ENCODE results near the gene IGF1R. TPM values are rescaled to one million over a fixed set of nuclear protein-coding genes. Genes with fewer than 3 reads are reported as not detected.

Gene IGF1R
- total RNA-seq, 2 donors from 2014 or later, result 115 to 119 TPM

GRCh38 chr15:98734466-98735199 lies 86.3 kb downstream of the IGF1R start:
- no peaks in the 10 kb centered on the region for H3K27me3 Mint-ChIP-seq (ENCODE audit: insufficient read depth)
- H3K36me3 Mint-ChIP-seq (ENCODE audit: low read depth), result no peaks in the 10 kb centered on the region
- H3K4me1 Mint-ChIP-seq, result peaks cover 58% of the 10 kb centered on the region

DNA sequence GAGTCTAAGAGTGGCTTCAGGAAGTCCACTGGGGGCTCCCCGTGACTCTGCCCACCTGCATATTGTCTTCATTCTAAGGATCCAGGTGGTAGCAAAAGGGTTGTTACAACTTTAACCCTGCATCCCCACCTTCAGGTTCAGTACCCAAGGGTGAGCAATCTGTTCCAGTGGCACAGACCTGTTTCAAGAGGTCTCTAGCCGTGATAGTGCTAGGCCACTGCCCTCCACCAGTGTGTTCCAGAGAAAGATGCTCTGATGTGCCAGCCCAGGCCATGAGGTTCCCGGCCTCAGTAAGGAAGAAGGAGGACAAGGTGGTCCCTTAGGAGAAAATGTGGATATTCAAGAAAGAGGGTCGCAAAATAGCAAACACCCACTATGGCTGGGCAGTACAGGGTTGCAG lies 87.0 kb downstream of the IGF1R start:
- Histone ChIP-seq H3K27me3 (ENCODE audit: control insufficient read depth, insufficient read depth, low read length, poor library complexity, severe bottlenecking) (no peaks in the 10 kb centered on the region), H3K4me3 (ENCODE audit: low read length) (no peak overlapping the region), H3K27ac (ENCODE audit: low read depth, low read length) (no peak overlapping the region), H3K4me1 (ENCODE audit: control insufficient read depth, insufficient read depth, low read length) (peaks cover 24% of the 10 kb centered on the region), H3K9ac (ENCODE audit: extremely low read depth, low read length, poor library complexity, severe bottlenecking) (no peak overlapping the region), H3K9me3 (ENCODE audit: control insufficient read depth, low read length) (no peaks in the 10 kb centered on the region), H3K36me3 (ENCODE audit: control insufficient read depth, insufficient read depth, low read length) (no peaks in the 10 kb centered on the region)
- WGBS, 2 experiments (ENCODE audit: insufficient coverage in 1 of 2, insufficient read length in 1 of 2), result 95 to 100% methylated on average over 3 to 4 of the region's 4 CpGs
- Mint-ChIP-seq H3K4me3 (no peak overlapping the region), H3K27ac (no peak overlapping the region), H3K4me1 (peaks cover 56% of the 10 kb centered on the region), H3K9me3 (no peaks in the 10 kb centered on the region), H3K36me3 (ENCODE audit: low read depth) (no peaks in the 10 kb centered on the region), H3K27me3 (ENCODE audit: insufficient read depth) (no peaks in the 10 kb centered on the region)
- TF ChIP-seq, protein P1, sequence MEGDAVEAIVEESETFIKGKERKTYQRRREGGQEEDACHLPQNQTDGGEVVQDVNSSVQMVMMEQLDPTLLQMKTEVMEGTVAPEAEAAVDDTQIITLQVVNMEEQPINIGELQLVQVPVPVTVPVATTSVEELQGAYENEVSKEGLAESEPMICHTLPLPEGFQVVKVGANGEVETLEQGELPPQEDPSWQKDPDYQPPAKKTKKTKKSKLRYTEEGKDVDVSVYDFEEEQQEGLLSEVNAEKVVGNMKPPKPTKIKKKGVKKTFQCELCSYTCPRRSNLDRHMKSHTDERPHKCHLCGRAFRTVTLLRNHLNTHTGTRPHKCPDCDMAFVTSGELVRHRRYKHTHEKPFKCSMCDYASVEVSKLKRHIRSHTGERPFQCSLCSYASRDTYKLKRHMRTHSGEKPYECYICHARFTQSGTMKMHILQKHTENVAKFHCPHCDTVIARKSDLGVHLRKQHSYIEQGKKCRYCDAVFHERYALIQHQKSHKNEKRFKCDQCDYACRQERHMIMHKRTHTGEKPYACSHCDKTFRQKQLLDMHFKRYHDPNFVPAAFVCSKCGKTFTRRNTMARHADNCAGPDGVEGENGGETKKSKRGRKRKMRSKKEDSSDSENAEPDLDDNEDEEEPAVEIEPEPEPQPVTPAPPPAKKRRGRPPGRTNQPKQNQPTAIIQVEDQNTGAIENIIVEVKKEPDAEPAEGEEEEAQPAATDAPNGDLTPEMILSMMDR (conservative IDR thresholded peaks at IDR 0.05), result no peak
- no peak for DNase-seq

More at GRCh38 chr15:98734466-98735199, 86.3 kb downstream of the IGF1R start:
- Histone ChIP-seq H3K4me1 (ENCODE audit: control insufficient read depth, insufficient read depth, low read length) (peaks cover 24% of the 10 kb centered on the region), H3K36me3 (ENCODE audit: control insufficient read depth, insufficient read depth, low read length) (no peaks in the 10 kb centered on the region), H3K4me3 (ENCODE audit: low read length) (no peak overlapping the region), H3K27me3 (ENCODE audit: control insufficient read depth, insufficient read depth, low read length, poor library complexity, severe bottlenecking) (no peaks in the 10 kb centered on the region), H3K27ac (ENCODE audit: low read depth, low read length) (no peak overlapping the region), H3K9ac (ENCODE audit: extremely low read depth, low read length, poor library complexity, severe bottlenecking) (no peak overlapping the region), H3K9me3 (ENCODE audit: control insufficient read depth, low read length) (no peaks in the 10 kb centered on the region)
- Mint-ChIP-seq H3K4me3 (no peak overlapping the region), H3K27ac (no peak overlapping the region), H3K9me3 (no peaks in the 10 kb centered on the region)
- TF ChIP-seq, protein P1 (conservative IDR thresholded peaks at IDR 0.05), result no peak
- 91 to 95% methylated on average over 5 to 8 of the region's 8 CpGs for WGBS, 2 experiments (ENCODE audit: insufficient coverage in 1 of 2, insufficient read length in 1 of 2)
- DNase-seq, result peak; percentile 32

GRCh38 chr15:98735895-98736617 lies 87.7 kb downstream of the IGF1R start:
- H3K4me3 Mint-ChIP-seq, result no peak overlapping the region
- no peaks in the 10 kb centered on the region for H3K9me3 Mint-ChIP-seq
- H3K27me3 ChIP-seq (ENCODE audit: control insufficient read depth, insufficient read depth, low read length, poor library complexity, severe bottlenecking), result no peaks in the 10 kb centered on the region
- H3K9me3 ChIP-seq (ENCODE audit: control insufficient read depth, low read length), result no peaks in the 10 kb centered on the region
- peaks cover 56% of the 10 kb centered on the region for H3K4me1 Mint-ChIP-seq
- peaks cover 20% of the 10 kb centered on the region for H3K4me1 ChIP-seq (ENCODE audit: control insufficient read depth, insufficient read depth, low read length)
- H3K4me3 ChIP-seq (ENCODE audit: low read length), result no peak overlapping the region
- DNase-seq, result peak; percentile 24
- H3K9ac ChIP-seq (ENCODE audit: extremely low read depth, low read length, poor library complexity, severe bottlenecking), result no peak overlapping the region
- H3K27me3 Mint-ChIP-seq (ENCODE audit: insufficient read depth), result no peaks in the 10 kb centered on the region
- H3K36me3 ChIP-seq (ENCODE audit: control insufficient read depth, insufficient read depth, low read length), result no peaks in the 10 kb centered on the region
- 80 to 93% methylated on average over 2 to 3 of the region's 4 CpGs for WGBS, 2 experiments (ENCODE audit: insufficient coverage in 1 of 2, insufficient read length in 1 of 2)
- TF ChIP-seq, protein P1 (conservative IDR thresholded peaks at IDR 0.05), result no peak
- H3K27ac Mint-ChIP-seq, result no peak overlapping the region
- H3K27ac ChIP-seq (ENCODE audit: low read depth, low read length), result no peak overlapping the region
- no peaks in the 10 kb centered on the region for H3K36me3 Mint-ChIP-seq (ENCODE audit: low read depth)
